ENCODE data around the gene HIPK3. TPM values are rescaled to one million over a fixed set of nuclear protein-coding genes. Genes with fewer than 3 reads are reported as not detected.
A peak's percentile ranks its signal among the peaks of the same experiment; 100 is the strongest.

Gene HIPK3
- total and polyA plus RNA-seq, 9 of the 15 experiments (the other 6 are each of a cell fraction or from before 2014, with no cell fraction given), result 2.3 to 19.6 (median 7.5) TPM

- Histone ChIP-seq H3K79me2 (ENCODE audit: control insufficient read depth, insufficient read depth, low read length) (peaks cover 58% of the 10 kb centered on the region), H3K27ac (ENCODE audit: extremely low read depth, low read depth, low read length) (peak overlapping the region; percentile 94), H3K4me3 (peak overlapping the region; percentile 96), H3K9me1 (ENCODE audit: control insufficient read depth, insufficient read depth, low read length) (no peaks in the 10 kb centered on the region), H3K27me3 (ENCODE audit: control insufficient read depth in 2 of 2, insufficient read depth in 2 of 2, low read length in 2 of 2) (no peaks in the 10 kb centered on the region), H3K4me1 (replicated peaks in 1 of 2; ENCODE audit: control insufficient read depth in 2 of 2, insufficient read depth in 2 of 2, low read length in 2 of 2) (peaks cover 8 to 18% of the 10 kb centered on the region in 2 experiments), H4K20me1 (replicated peaks; ENCODE audit: control insufficient read depth, insufficient read depth, low read length) (no peaks in the 10 kb centered on the region; the same call in 1 of the 2 replicates), H3K9me3 (replicated peaks; ENCODE audit: control insufficient read depth, insufficient read depth, low read depth, low read length) (no peaks in the 10 kb centered on the region), H3K4me2 (ENCODE audit: insufficient read depth, low read length) (peak overlapping the region; percentile 84), H2AFZ (ENCODE audit: low read depth, low read length) (peak overlapping the region; percentile 93), H3K9ac (ENCODE audit: insufficient read depth in 1 of 2, low read depth in 2 of 2, low read length in 2 of 2) (peak overlapping the region; percentile 89 to 99), H3K36me3 (ENCODE audit: control insufficient read depth, insufficient read depth, low read length) (no peaks in the 10 kb centered on the region)
- ATAC-seq (peak; percentile 77), FAIRE-seq (peak; percentile 59), DNase-seq (ENCODE audit: extremely low read depth in 1 of 4, low spot score in 3 of 4) (peak; percentile 73 to 87 (median 78))
- in situ Hi-C loops (cut with MboI) (no loop called here), intact Hi-C loops (cut with micrococcal nuclease) (loop anchor here (2.0 kb wide), 3 partner anchors 63 to 97 kb away; partner anchors contain the start of gene CSTF3)
- ChIA-PET POLR2A (interaction anchor here (0.9 kb wide), 1 partner anchor 52 kb away, joined by 3 read pairs; no protein-coding TSS in a partner anchor), CTCF (ENCODE audit: low intra/inter-chr PET ratio) (interaction anchor here (1.7 kb wide), 1 partner anchor 91 kb away, joined by 6 read pairs; no protein-coding TSS in a partner anchor)
- under 1% methylated on average over 65 of the region's 83 CpGs for WGBS (ENCODE audit: insufficient coverage, low coverage, missing lambda C conversion rate)
- TSS peak; percentile 58 for BruUV-seq (replicated peaks)
- no peak for TF ChIP-seq SRSF9 (IDR thresholded peaks at IDR 0.05; ENCODE audit: borderline replicate concordance, low read depth, low read length)
- no peak for TF ChIP-seq ZNF57 (CRISPR knock-in tag; IDR thresholded peaks at IDR 0.05)
- no peak for TF ChIP-seq AFF1 (IDR thresholded peaks at IDR 0.05; ENCODE audit: low read depth in 1 of 2, partially characterized antibody in 2 of 2)
- no peak for TF ChIP-seq NR1H2 (CRISPR knock-in tag; IDR thresholded peaks at IDR 0.05)
- no peak for TF ChIP-seq ZNF134 (CRISPR knock-in tag; conservative IDR thresholded peaks at IDR 0.05)
- TF ChIP-seq XRCC5 (IDR thresholded peaks at IDR 0.05; ENCODE audit: low read depth, low read length), result peak; percentile 46
- TF ChIP-seq RNF219 (CRISPR knock-in tag; IDR thresholded peaks at IDR 0.05), result no peak
- TF ChIP-seq ARID2 (IDR thresholded peaks at IDR 0.05), result no peak
- no peak for TF ChIP-seq TRIM28 (IDR thresholded peaks at IDR 0.05)
- peak; percentile 85; the same call in 1 of the 2 replicates for TF ChIP-seq GTF2E2 (tag; IDR thresholded peaks at IDR 0.05)
- TF ChIP-seq CREB1 (IDR thresholded peaks at IDR 0.05), result peak; percentile 30; the same call in 1 of the 2 replicates
- 0 out of 2 replicates have a peak, but pooled peaks have one; percentile 51 for TF ChIP-seq CREB1 (CRISPR knock-in tag; IDR thresholded peaks at IDR 0.05)
- 0 out of 2 replicates have a peak, but pooled peaks have one; percentile 66 for TF ChIP-seq NFRKB (IDR thresholded peaks at IDR 0.05; ENCODE audit: low read depth)
- TF ChIP-seq ZNF217 (CRISPR knock-in tag; IDR thresholded peaks at IDR 0.05), result no peak
- no peak for TF ChIP-seq MAFG (tag; conservative IDR thresholded peaks at IDR 0.05)
- TF ChIP-seq FOXJ2 (tag; IDR thresholded peaks at IDR 0.05), result peak; percentile 83; the same call in 1 of the 2 replicates
- TF ChIP-seq ZNF121 (CRISPR knock-in tag; conservative IDR thresholded peaks at IDR 0.05), result no peak
Observed at GRCh38 chr11:33257897-33258630, 883 bp downstream of the HIPK3 start.
